NCI-H187 treated with DMSO at 0.1 percent for 48 hours (cell line): ENCODE data around the gene ITPKB.

ENCODE experiments used
- DNase-seq: peaks from one replicate; lab custom pipeline; 2025; lab: John Stamatoyannopoulos, UW

Gene ITPKB

DNA sequence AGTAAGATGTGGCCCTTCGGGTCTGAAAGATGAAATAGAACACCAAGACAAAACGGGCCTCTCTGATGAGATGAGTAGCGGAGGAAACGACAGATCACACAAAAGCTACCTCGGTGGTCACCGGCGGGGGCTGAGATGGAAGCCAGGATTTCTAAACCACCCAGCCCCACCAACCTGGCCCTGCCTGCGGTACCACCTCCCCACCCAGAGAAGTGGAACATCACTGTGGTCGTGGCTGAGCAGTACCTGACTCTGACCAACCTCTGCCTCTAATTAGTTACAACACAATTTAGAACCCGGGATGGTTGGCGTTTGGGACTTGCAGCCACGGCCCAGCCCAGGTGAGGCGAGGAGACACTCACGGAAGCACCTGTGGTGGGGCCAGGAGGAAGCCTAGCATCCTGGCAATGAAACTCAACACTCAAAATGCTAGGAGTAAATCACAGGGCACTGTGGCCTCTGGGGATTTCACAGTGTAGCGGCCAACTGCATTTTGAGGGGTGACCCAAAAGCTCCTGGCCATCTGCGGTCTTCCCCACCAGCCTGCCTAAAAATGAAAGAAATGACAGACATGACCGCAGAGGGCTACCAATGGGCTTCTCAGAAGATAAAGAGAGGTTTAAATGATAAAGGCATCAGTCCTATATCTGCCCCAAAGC is 73.4 kb downstream of the ITPKB start:
- DNase-seq = no peak

DNA sequence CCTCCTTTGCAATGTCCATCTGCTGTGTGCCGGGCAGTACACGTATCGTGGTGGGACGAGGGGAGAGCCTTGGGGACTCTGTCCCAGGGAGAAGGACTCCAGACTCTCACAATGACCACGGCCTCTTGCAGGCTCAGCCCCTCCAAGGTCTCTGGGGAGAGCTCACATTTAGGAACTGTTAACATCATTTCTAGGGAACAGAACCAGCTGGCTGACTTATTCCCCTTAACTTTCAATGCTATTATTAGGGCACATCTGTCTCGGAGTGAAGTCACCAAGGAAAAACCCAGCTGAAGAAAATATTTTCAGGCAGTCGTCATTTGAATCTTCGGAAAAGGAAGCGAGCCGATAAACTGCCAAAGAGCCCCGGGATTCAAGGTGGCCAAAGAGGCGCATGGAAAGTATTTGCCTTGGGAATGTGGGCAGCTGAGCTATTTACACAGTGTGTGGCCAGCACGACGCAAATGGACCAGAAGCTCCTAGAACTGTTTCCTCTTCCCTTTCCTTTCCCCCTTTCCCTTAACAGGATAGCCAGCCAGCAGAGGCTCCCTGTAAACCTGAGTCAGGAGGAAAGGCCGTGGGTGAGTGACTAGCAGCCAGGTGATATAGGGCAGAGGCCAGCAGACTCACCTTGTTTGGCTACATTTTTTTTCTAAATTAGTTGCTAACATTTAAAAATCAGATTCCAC is 74.5 kb downstream of the ITPKB start:
- no peak for DNase-seq

DNA sequence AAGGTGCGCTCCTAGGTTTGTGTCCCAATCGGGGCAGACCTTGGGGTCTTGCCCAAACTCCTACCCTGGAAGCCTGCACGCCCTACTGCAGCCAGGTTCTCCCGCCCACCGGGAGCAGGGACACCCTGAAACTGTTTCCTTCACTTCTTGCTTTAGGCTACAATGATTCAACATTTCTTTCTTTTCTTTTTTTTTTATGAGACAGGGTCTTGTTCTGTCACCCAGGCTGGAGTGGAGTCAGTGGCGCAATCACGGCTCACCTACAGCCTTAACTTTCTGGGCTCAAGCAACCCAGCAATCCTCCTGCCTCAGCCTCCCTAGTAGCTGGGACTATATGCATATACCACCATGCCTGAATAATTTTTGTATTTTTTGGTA is 75.8 kb downstream of the ITPKB start:
- DNase-seq = no peak

DNA sequence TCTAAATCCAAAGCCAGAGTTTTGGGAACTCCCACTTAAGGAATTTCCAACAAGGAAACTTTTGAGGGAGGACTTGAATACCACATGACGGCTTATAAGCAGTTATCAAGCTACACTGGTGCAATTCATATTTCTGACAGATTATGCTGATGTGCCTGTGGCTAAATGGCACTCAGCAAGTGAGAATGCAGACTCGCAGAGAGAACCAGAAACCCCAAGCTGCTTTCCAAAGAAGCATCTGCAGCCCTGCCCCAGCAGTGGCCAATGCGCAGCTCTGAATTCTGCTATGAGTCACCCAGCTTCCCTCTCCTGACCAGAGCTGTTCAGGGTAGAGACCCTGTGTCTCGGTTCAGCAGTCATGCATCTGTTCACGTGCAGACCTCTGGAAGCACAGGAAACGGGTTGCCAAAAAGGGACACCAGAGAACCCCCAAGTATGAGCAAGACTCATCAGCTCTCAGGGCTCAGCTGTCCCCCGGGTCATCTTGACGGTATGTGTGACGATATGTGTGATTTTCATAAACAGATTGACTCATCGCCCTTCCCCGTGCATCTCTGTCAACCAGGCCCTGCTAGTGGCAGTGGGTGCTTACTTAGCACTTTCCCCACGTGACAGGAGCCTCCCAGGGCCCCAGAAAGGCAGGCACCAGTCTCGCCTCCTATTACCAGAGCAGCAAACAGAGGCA is 76.3 kb downstream of the ITPKB start:
- no peak for DNase-seq

DNA sequence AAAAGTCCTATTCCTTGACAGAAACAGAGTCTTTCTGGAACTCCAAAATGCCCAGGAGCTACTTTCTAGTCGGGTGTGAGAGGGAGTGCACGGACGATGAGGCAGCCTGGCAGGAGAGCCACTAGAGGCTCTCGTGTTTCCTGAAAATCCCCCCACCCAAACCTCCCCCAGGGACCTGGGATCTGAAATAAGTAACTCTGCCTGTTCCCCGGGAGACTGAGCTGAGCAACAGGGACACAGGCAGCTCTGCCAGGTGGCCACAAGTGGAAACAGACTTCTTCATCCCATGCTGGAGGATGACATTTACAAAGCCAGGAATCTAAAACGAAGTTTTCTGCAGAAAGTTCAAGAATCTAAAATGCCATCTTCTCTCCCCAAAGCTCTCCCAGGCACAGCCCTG is 77.1 kb downstream of the ITPKB start:
- DNase-seq = no peak

DNA sequence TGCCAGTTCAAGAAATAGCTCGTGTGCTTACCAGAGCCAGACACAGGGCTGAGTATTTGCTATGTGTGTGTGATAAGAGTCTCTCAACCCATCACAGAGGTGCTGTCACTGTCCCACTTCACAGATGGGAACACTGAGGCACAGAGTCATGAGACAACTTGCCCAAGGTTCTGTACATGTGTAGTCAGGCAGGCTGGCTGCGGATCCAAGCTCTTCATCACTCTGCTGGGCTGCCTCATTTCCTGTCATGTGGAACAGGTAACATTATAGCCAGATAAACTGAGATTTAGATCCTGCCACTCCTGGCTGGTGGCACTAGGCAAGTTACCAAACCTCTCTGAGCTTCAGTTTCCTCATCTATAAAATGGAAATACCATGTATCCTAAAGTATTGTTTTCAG is 77.8 kb downstream of the ITPKB start:
- DNase-seq = no peak

DNA sequence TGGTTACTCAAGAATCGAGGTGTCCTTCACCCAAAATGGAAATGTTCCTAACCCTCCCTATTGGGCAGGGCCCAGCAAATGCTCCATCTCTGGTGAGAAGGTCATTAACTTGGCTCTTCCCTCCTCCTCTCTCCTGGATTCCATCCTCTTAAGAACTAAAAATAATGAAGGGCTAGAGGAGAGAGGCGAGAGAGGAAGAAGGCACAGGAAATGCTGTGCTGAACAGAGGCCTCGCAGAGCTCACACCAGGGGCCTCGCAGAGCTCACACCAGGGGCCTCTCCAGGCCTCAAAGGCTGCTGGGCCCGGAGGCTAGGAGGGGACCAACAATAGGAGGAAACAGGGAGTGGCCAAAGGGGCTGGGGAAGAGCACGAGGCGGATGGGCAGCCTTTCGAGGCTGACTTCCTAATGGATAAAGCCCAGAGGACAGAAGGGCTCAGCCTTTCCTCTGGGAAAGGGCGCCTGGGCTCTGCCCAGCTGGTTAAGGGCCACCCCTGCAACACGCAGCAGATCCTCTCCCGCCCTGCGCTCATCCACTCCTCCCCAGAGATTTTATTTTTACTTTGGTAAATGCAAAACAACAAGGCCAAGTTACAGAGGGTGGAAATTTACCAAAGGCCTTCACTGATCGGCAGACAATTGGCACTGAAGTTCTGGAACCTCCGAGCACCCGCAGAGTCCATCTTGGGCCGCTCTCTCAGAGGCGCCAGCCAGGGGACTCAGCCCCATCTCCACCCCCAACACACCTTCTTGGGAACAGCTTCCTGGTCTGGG is 78.5 kb downstream of the ITPKB start:
- no peak for DNase-seq

DNA sequence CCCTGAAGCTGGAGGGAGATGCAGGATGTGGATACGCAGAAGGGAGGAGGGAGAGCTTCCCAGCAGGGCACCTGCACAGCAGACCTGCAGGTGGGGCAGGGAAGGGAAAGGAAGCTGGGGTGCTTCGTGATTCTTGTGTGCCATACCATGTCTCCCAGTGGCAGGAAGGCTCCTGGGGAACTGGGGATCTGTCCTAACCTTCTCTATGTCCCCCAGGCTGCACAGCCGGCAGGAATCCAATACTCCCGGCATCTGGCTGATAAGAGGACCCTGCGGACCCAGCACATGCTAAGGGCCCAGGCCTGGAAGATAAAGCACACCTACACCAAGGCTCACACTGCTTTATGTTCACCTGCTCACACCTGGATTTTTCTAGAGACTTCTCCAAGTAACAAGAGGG is 79.4 kb downstream of the ITPKB start:
- DNase-seq = no peak

DNA sequence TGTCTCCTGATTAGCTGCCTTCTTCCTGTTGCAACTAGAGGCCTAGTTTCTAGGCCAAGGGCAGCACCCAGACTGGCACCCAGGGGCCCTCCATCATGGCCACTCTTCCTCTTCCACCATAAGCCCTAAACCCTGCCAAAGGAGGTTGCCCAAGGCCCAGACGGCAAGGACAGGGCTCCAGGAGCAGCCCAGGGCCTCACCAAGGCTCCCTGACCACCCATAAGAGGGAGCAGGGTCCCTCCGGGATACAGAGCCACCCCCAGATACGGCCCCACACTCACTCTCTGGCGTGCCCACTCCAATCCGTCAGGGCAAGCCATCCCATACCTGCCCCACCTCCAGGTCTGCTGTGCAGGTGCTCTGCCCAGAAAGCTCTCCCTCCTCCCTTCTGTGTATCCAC is 79.9 kb downstream of the ITPKB start:
- no peak for DNase-seq

DNA sequence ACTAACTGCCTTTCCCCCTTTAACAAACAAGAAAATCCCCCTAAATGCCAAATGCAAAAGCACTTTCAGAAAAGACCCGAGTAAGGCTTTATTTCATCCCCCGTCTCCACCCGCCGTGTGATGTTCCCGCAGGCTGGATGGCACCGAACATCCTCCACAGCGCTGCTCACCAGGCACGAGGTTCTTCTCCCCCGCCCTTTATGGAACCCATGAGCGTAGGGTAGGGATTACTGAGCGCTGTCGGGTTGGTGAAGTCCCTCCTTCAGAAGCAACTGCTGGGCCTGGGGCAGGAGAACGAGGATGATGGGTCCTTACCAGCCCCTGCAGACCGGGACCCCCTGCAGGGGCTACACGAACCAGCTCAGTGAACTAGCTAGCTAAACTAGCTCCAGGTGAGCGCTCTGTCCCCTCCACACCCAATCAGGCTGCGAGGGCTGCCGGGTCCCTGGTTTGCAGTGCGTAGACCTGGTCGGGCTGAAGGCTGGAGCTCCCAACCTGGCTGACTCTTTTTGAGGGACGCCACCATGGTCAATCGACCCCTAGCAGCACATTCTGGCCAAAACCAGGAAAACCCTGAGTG is 80.4 kb downstream of the ITPKB start:
- DNase-seq = no peak

DNA sequence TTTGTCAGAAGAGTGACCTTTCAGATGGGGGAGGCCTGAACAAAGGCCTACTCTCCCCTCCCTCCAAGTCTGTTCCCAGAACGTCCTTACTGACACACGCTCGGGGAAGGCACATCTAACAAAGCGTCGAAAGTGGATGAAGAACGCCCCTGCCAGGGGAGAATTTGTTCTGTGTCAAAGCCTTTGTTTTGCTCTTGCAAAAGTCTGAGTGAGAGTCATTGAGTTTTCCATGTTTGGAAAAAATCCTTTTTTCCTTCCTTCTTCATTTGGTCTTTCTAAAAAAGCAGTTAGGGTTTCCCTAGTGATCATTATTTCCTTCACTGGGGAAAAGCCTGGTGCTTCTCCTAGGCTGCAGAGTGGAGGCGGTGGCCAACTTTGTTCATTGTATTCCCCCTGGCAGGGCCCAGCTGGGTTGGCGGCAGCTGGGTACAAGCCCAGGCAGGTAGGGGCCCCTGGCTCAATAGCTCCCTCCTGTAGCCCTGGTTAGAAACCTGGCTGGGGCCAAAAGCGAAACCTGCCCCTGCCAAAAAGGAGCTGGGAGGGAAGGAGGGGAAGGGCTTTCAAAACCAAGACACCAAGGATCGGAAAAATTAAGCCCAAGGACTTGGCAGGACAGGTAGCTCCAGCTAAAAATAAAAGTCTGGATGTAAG is 81.1 kb downstream of the ITPKB start:
- no peak for DNase-seq

DNA sequence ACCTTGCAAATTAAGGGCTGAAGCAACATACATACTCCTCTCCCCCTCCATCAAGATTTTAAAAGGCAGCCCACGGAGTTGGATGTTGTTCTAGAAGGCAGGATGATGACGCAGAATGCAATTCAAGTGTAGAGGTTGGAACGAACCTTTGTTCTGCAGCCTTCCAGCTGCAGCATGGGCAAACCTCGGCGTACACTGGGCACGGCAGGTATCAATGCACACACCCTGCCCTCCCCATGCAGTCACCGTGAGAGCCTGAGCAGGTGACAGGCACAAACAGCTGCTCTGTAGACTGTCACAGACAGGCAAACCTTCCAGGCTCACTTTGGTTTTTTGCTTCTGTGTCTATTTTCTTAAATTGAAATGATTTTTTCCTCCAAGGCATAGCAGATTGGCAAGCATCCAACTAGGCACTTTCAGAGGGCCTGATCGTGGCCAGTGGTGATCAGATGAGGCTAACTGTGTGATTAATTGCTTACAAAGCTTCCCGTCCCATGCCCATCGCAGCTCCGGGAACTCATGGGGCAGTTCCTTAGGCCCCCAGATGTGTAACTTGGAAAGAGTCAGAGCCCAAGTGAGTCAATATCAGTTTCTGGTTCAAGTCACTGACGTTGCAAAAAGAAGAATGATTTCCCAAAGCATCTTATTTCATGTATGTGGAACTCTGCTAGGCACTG is 82.3 kb downstream of the ITPKB start:
- no peak for DNase-seq

DNA sequence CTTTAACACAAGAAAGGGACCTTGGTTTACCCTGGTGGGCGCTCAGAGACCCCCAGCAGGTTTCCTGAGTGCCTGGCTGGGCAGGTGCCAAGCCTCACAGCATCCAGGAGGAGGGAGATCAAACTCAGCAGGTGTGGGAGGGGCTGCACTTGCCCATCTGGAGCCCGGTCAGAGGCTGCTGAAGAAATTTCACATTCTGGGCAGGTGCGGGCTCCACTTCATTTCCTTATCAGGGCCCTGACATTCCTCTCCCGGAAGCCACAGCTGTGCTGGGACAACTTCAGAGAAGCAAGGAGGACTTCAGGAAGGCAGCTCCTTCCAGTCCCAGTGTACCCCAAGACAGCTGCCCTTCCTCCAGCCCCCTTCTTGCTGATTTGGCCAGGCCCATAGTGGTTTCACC is 82.9 kb downstream of the ITPKB start:
- no peak for DNase-seq

DNA sequence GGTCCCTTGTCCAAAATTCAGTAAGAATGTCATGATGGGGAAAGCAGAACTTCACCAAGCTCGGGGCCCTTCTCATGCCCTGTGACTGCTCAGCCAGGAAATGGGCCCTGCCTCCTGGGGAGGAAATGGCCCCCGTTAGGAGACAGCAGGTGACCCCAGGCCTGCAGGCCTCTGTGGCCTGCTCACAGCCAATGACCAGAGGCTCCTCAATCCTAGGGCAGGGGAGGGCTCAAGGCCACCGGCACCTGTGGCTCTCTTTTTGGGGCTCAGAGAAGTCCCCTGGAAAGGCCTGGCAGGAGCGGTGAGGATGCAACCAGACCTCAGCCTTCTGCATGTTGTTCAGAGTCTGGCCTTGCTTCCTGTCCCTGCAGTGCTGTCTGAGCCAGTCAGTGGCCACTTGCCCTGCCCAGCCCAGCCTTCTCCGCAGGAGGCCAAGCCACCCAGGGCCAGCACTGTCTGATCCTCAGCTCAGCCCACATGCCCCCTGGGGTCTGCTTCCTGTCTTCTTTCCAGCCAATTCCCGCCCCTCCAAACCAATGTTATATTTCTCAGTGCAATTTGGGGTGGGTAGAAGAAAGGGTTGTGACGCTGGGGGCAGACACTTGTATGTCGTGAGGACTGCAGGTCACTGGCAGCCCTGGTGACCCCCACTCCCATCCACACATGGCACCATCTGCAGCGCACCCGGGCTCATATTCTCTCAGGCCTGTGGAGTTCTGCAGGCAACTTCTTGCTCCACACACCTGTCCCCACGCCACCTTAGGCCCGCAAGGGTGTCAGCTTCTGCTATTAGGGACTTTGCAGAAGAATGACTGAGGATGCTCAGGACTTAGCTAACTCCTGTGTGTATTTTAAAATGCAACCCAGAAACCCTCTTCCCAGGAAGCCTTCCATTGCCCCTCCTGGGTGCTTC is 83.6 kb downstream of the ITPKB start:
- no peak for DNase-seq

DNA sequence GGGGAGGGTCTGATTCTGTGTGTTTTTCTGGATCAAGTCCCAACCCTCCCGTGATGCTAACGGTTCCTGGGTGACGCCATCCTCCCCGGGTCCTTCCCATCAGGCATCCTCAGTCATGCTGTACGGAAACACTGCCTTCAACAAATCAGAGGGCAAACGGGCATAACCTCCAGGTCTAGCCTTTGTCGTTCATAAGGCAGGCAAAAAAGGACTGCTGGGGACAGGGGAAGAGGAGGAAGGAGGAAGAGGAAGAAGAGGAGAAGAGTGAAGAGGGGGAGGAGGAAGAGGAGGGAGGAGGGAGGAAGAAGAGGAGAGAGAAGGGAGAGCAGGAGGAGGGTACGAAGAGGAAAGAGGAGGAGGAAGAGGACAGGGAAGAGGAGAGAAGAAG is 84.4 kb downstream of the ITPKB start:
- no peak for DNase-seq

DNA sequence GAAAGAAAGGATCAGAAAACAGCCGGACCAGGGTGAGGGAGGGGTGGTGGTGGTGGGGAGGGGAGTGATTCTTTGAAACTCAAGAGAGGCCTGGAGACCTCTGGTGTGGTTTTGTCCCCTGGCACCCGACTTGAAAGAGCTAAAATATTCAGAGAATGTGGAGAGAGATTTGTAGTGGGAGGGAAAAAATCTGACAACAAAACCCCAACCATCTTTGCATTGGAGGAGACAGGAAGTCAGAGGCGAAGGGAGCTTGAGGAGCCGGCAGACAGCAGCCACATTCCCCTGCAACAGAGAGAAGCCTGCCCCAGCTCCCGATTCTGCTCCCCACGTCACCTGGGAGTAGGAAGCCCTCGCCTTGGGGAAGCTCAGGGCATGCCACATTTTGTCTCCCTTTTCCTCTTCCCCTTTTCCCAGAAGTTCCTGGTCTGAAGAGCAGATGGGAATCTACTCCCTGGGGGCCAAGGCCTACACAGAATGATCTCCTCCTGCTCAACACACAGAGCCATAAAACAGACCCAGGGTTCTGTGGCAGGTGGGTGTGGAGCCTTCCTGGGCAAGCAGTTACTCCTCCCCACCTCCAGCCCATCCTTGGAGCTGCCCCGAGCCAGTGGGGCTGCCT is 84.9 kb downstream of the ITPKB start:
- DNase-seq = no peak

DNA sequence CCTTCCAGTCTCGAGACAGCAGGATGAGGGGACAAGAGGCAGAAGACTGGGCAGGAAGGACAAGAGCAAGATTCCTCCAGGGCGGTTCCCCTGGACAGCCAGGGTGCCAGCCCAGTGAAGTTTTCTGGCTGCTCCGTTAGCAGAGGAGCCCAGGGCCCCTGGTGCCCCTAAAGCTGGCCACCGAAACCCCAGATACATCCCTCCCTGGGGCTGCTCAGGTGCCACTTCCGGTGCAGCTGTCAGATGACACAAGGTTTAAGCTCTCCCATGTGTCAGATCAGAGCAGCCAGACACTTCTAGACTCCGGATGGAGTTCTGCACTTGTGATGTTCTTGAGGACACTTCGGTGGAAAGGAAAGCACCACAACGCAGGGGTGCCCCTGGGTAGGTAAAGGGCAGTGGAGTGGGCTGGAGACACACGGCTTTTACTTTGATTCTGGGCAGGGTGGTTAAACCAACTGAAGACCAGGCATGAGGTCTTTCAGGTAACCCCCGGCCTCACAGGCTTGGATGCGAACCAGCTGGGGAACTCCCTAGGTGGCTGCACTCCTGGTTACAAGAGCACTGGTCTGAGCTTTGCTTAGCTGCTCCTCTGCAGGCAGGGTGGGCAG is 85.7 kb downstream of the ITPKB start:
- no peak for DNase-seq

DNA sequence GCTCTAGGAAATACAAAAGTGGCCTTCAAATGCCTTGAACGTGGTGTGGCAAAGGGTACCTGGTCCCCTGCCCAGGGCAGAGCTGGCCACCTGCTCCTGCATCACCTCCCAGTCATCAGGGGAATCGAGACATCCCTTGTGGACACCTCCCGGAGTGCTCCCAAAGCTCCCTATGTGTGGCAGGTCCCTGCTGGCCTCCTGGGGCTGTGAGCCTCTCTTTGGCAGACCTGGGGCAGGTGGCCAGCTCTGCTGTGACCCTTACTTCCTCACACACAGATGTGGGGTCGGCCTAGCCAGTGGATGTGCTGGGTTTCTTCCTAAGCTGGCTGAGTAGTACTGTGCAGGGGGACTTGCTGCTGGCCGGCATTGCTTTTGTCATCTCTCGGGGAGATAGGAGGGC is 86.5 kb downstream of the ITPKB start:
- DNase-seq = no peak

DNA sequence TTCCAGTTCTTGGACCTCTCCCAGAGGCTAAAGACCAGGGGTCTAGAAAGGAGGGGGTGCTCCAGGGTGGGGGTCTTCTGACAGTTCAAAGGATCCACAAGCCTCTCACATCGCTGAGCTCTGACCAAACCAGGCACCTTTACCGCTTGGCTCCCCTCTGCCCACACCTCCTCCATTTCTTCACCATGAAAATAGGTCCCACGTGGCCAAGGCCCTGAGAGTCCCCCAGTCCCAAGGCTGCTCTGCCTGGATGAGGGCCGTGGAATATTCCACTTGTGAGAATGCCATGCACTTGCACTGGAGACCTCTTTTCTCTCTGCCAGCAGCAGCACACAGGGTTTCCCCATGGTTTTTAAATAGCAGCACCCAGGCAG is 87.4 kb downstream of the ITPKB start:
- DNase-seq = no peak
